ENCODE measurements around the gene TNFSF8. TPM values are rescaled to one million over a fixed set of nuclear protein-coding genes. Genes with fewer than 3 reads are reported as not detected.
A peak's percentile ranks its signal among the peaks of the same experiment; 100 is the strongest.

The TNFSF8 gene
- total and polyA plus RNA-seq, 12 donors: 0.11 to 2.3 (median 0.65) TPM

DNA sequence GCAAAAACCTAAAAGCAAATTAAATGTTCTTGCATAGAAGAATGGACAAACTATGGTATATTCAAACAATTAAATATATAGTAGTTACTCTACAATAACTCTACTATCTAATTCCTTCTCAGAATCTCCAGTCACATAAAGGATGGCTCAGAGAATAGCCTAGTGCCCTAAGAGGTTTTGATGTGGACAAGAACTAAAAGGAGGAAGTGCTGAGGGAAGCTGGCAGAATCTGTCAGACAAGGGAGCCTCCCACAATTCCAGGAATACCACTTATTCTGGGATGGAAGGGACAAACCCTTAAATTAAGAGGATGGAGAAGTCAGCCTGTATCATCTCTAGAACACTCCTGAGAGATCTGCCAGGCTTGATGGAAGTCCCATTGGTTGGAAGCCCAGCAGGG, 30.4 kb downstream of the TNFSF8 start:
- Histone ChIP-seq H3K36me3 (peaks cover 0 to 21% (median 0%) of the 10 kb centered on the region in 9 donors), H3K27me3 (peaks cover 0 to 9% (median 5%) of the 10 kb centered on the region in 7 donors), H3K27ac (peak overlapping the region in 1 of 10 donors; percentile 72), H3K4me1 (peaks cover 0 to 63% (median 5%) of the 10 kb centered on the region in 9 donors), H3K4me3 (no peak overlapping the region), H3K9me3 (no peaks in the 10 kb centered on the region)
- DNase-seq: no peak
- intact Hi-C loops (cut with DNase I): loop anchor here in 4 of 10 donors (10.0 kb wide), 4 partner anchors 115 to 495 kb away; no protein-coding TSS in a partner anchor
- no peak for ATAC-seq
- no peak for TF ChIP-seq CTCF (IDR thresholded peaks at IDR 0.05)

- no peak for TF ChIP-seq CTCF (IDR thresholded peaks at IDR 0.05)
- peaks cover 0 to 68% (median 10%) of the 10 kb centered on the region in 9 donors for H3K4me1 ChIP-seq
- H3K4me3 ChIP-seq: no peak overlapping the region
- no peak for ATAC-seq
- H3K27ac ChIP-seq: peak overlapping the region in 1 of 10 donors; percentile 72
- intact Hi-C loops (cut with DNase I): loop anchor here in 1 of 10 donors (10.0 kb wide), 1 partner anchor 115 kb away; no protein-coding TSS in a partner anchor
- H3K27me3 ChIP-seq: peaks cover 0 to 9% (median 5%) of the 10 kb centered on the region in 7 donors
- H3K9me3 ChIP-seq: no peaks in the 10 kb centered on the region
- peaks cover 0 to 17% (median 0%) of the 10 kb centered on the region in 9 donors for H3K36me3 ChIP-seq
- WGBS, 2 donors: 79 to 81% methylated on average over 2 of the region's 2 CpGs
- no peak for DNase-seq
Observed at GRCh38 chr9:114899461-114899860, 30.9 kb downstream of the TNFSF8 start.

DNA sequence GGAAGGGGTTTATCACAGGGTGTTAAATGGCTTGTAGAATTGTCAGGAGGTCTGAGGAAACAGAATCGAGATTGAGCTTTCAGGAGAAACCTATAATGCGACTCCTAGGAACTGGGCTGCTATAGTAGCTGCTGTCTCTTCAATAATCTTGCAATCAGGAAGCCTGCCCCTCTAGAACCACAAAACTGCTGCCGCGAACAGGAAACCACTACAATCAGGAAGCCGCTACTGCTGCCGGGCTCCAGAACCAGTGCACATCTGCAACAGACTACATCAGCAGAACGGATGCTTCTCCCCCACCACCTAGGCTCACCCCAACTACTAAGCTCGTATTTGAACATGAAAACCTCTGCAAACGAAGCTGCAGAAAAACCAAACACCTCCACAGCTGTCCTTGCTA, 31.6 kb downstream of the TNFSF8 start:
- Histone ChIP-seq H3K27ac (peak overlapping the region in 3 of 10 donors; percentile 1 to 72 (median 33)), H3K4me3 (no peak overlapping the region), H3K9me3 (no peaks in the 10 kb centered on the region), H3K36me3 (peaks cover 0 to 11% (median 0%) of the 10 kb centered on the region in 9 donors), H3K4me1 (peaks cover 0 to 75% (median 15%) of the 10 kb centered on the region in 9 donors), H3K27me3 (peaks cover 0 to 9% (median 5%) of the 10 kb centered on the region in 7 donors)
- DNase-seq (peak; percentile 26 to 31), ATAC-seq (peak in 7 of 8 donors; percentile 36 to 76 (median 65))
- intact Hi-C loops (cut with DNase I): loop anchor here in 1 of 10 donors (10.0 kb wide), 1 partner anchor 114 kb away; no protein-coding TSS in a partner anchor
- WGBS, 2 donors: 52 to 53% methylated on average over 9 of the region's 9 CpGs
- no peak for TF ChIP-seq CTCF (IDR thresholded peaks at IDR 0.05)

- intact Hi-C loops (cut with DNase I): loop anchor here in 1 of 10 donors (10.0 kb wide), 1 partner anchor 112 kb away; no protein-coding TSS in a partner anchor
- no peaks in the 10 kb centered on the region for H3K9me3 ChIP-seq
- TF ChIP-seq CTCF (IDR thresholded peaks at IDR 0.05): no peak
- H3K27me3 ChIP-seq: peaks cover 0 to 9% (median under 1%) of the 10 kb centered on the region in 7 donors
- WGBS, 2 donors: 76 to 80% methylated on average over 3 of the region's 3 CpGs
- ATAC-seq (no peak), DNase-seq (no peak)
- H3K4me1 ChIP-seq: peaks cover 0 to 80% (median 15%) of the 10 kb centered on the region in 9 donors
- no peaks in the 10 kb centered on the region for H3K36me3 ChIP-seq
- H3K4me3 ChIP-seq: no peak overlapping the region
- H3K27ac ChIP-seq: no peak overlapping the region
Observed at GRCh38 chr9:114897196-114897595, 33.2 kb downstream of the TNFSF8 start.
